HCT116 (cell line): ENCODE data around the gene HUNK. TPM values are rescaled to one million over a fixed set of nuclear protein-coding genes. Genes with fewer than 3 reads are reported as not detected.

ENCODE experiments used
- ATAC-seq: fragments of 200-7000 bp; cut with Tn5 transposase; 2 replicates; pipeline ENCODE4 v1.9.1; 2020; ENCODE audit warnings: mild to moderate bottlenecking, moderate library complexity
- BruUV-seq: library from RNA; stranded (reverse); fragments of 400-500 nt; replicated peaks from 2 replicates; lab custom pipeline; 2021; lab: Mats Ljungman, UMichigan
- CTCF ChIA-PET: fragments of 300-600 bp; sonication (Branson Sonifier 250); formaldehyde crosslinking; loops from one replicate; lab custom pipeline; 2021; ENCODE audit warnings: antibody characterized with exemption; lab: Charles Lee
- POLR2A ChIA-PET: fragments of 300-600, 350-600 bp; sonication (Branson Sonifier 250); formaldehyde crosslinking; loops from one replicate; lab custom pipeline; 2021; ENCODE audit warnings: antibody characterized with exemption; lab: Charles Lee
- RAD21 ChIA-PET, 2 experiments: fragments of 300-600 bp; sonication (Branson Sonifier 250); formaldehyde crosslinking; loops; one replicate each; lab custom pipeline; 2023; ENCODE audit warnings: low total read pairs in 2 of 2; ENCODE audit not compliant: uncharacterized antibody in 2 of 2, unreplicated experiment in 2 of 2, low non-redundant PET in 1 of 2; lab: Charles Lee
- DNase-seq: peaks from one replicate; pipeline ENCODE4 v3.0.0-alpha.2; 2010; ENCODE audit warnings: low read depth, low spot score
- H2AFZ ChIP-seq: fragments of 200-600 bp; shearing (Covaris generic), sonication (generic); 2 replicates; pipeline ENCODE4 v1.6.1; 2017; ENCODE audit warnings: low read depth, mixed run types, mixed read lengths, antibody characterized with exemption, low read length; ENCODE audit not compliant: poor library complexity, severe bottlenecking
- H3K27ac ChIP-seq: 2 replicates; pipeline ENCODE4 v1.5.1; 2012; ENCODE audit warnings: low read depth, low read length
- H3K27me3 ChIP-seq: fragments of 200-600 bp; sonication (generic); 2 replicates; pipeline ENCODE4 v1.6.1; 2016; ENCODE audit warnings: mixed run types, low read length, mixed read lengths; ENCODE audit not compliant: insufficient read depth
- H3K36me3 ChIP-seq, 2 experiments: fragments of 200-500 bp in 1 of 2; fragments of 200-600 bp in 1 of 2; sonication (Bioruptor generic) in 1 of 2; sonication (generic) in 1 of 2; 2 replicates each; pipeline versions ENCODE4 v1.5.1 to v1.6.1; 2014 to 2016; ENCODE audit warnings: low read length in 2 of 2, inconsistent platforms in 1 of 2, mixed read lengths in 1 of 2, mixed run types in 1 of 2; ENCODE audit not compliant: insufficient read depth in 2 of 2, control insufficient read depth in 1 of 2
- H3K4me1 ChIP-seq, 2 experiments: fragments of 200-600 bp in 1 of 2; sonication (generic) in 1 of 2; 2 replicates each; pipeline versions ENCODE4 v1.5.1 to v1.6.1; 2012 to 2017; ENCODE audit warnings: low read length in 2 of 2, inconsistent platforms in 1 of 2, mild to moderate bottlenecking in 1 of 2, mixed read lengths in 1 of 2, mixed run types in 1 of 2, moderate library complexity in 1 of 2; ENCODE audit not compliant: insufficient read depth in 2 of 2, control insufficient read depth in 1 of 2
- H3K4me2 ChIP-seq: fragments of 200-600 bp; sonication (generic); 2 replicates; pipeline ENCODE4 v1.6.1; 2017; ENCODE audit warnings: mixed run types, low read length, mixed read lengths
- H3K4me3 ChIP-seq, 2 experiments: fragments of 200-600 bp in 1 of 2; sonication (generic) in 1 of 2; replicated peaks in 1 of 2; 2 replicates each; pipeline ENCODE4 v1.5.1; 2011 to 2016; ENCODE audit warnings: low read length in 2 of 2, control low read depth in 1 of 2, low read depth in 1 of 2, mild to moderate bottlenecking in 1 of 2, mixed read lengths in 1 of 2, mixed run types in 1 of 2
- H3K79me2 ChIP-seq: fragments of 200-600 bp; sonication (generic); 2 replicates; pipeline ENCODE4 v1.6.1; 2017; ENCODE audit warnings: mild to moderate bottlenecking, mixed run types, low read length, moderate library complexity, mixed read lengths; ENCODE audit not compliant: insufficient read depth
- H3K9ac ChIP-seq: fragments of 200-600 bp; sonication (generic); 2 replicates; pipeline ENCODE4 v1.6.1; 2016; ENCODE audit warnings: low read length, mixed read lengths
- H3K9me2 ChIP-seq: fragments of 200-600 bp; sonication (generic), shearing (Covaris generic); 2 replicates; pipeline ENCODE4 v1.6.1; 2017; ENCODE audit warnings: mixed run types, mild to moderate bottlenecking, moderate library complexity; ENCODE audit not compliant: insufficient read depth
- H3K9me3 ChIP-seq, 2 experiments: fragments of 200-500 bp in 1 of 2; fragments of 200-600 bp in 1 of 2; sonication (Bioruptor generic) in 1 of 2; sonication (generic) in 1 of 2; 2 replicates each; pipeline ENCODE4 v1.6.1; 2014 to 2017; ENCODE audit warnings: low read length in 2 of 2, mixed read lengths in 2 of 2, inconsistent platforms in 1 of 2, low read depth in 1 of 2, mild to moderate bottlenecking in 1 of 2, mixed run types in 1 of 2, moderate library complexity in 1 of 2; ENCODE audit not compliant: control insufficient read depth in 1 of 2, insufficient read depth in 1 of 2
- H4K20me1 ChIP-seq: fragments of 200-600 bp; sonication (generic), shearing (Covaris generic); 2 replicates; pipeline ENCODE4 v1.6.1; 2017; ENCODE audit warnings: mixed run types, mild to moderate bottlenecking, moderate library complexity; ENCODE audit not compliant: insufficient read depth
- ATF3 ChIP-seq: IDR thresholded peaks from 2 replicates; pipeline ENCODE4 v1.6.1; 2012
- EZH2phosphoT487 ChIP-seq: fragments of 200-600 bp; IDR thresholded peaks from 2 replicates; pipeline ENCODE4 v1.6.1; 2018; ENCODE audit warnings: antibody characterized with exemption, borderline replicate concordance
- TCF7L2 ChIP-seq: IDR thresholded peaks from 2 replicates; pipeline ENCODE4 v1.7.0; 2011; ENCODE audit warnings: borderline replicate concordance, inconsistent platforms; ENCODE audit not compliant: insufficient read depth, insufficient read length; ENCODE audit errors: extremely low read depth
- ZNF274 ChIP-seq: fragments of 200-500 bp; sonication (Bioruptor generic); IDR thresholded peaks from 2 replicates; pipeline ENCODE4 v1.6.1; 2014; ENCODE audit warnings: mild to moderate bottlenecking, low read depth, low read length, inconsistent platforms
- intact Hi-C: fragments of 100-400 bp; cut with micrococcal nuclease; formaldehyde crosslinking; loops from 2 replicates; pipeline ENCODE4 v1.10.0; 2022
- total RNA-seq: library from RNA; stranded (reverse); gene quantifications from one replicate; pipeline ENCODE4 v1.2.1, GENCODE V29; 2021; ENCODE audit not compliant: unreplicated experiment

Gene HUNK
- total RNA-seq, 1 experiment from 2014 or later = not detected

GRCh38 chr21:31932470-31932764 lies 59.6 kb downstream of the HUNK start:
- no peaks in the 10 kb centered on the region for H3K79me2 ChIP-seq
- no peak overlapping the region for H2AFZ ChIP-seq
- TF ChIP-seq EZH2phosphoT487 = no peak
- H3K9me3 ChIP-seq = no peaks in the 10 kb centered on the region
- no peaks in the 10 kb centered on the region for H3K4me1 ChIP-seq
- ATAC-seq (no peak), DNase-seq (no peak)
- intact Hi-C loops = no loop called here
- H3K9ac ChIP-seq = no peak overlapping the region
- H4K20me1 ChIP-seq = no peaks in the 10 kb centered on the region
- no peaks in the 10 kb centered on the region for H3K9me2 ChIP-seq
- H3K4me2 ChIP-seq = no peak overlapping the region
- ChIA-PET RAD21 (no interaction called here), CTCF (no interaction called here), POLR2A (no interaction called here)
- no peak overlapping the region for H3K4me3 ChIP-seq
- no peak overlapping the region for H3K27ac ChIP-seq
- H3K27me3 ChIP-seq = peaks cover 31% of the 10 kb centered on the region
- no TSS peak for BruUV-seq
- no peaks in the 10 kb centered on the region for H3K36me3 ChIP-seq

- ChIA-PET RAD21 (no interaction called here), POLR2A (no interaction called here), CTCF (no interaction called here)
- H3K36me3 ChIP-seq = no peaks in the 10 kb centered on the region
- no peak for TF ChIP-seq TCF7L2
- TF ChIP-seq ATF3 = no peak
- TF ChIP-seq ZNF274 = no peak
- H3K4me2 ChIP-seq = no peak overlapping the region
- H3K4me3 ChIP-seq = no peak overlapping the region
- H3K27ac ChIP-seq = no peak overlapping the region
- DNase-seq = no peak
- H4K20me1 ChIP-seq = no peaks in the 10 kb centered on the region
- no peaks in the 10 kb centered on the region for H3K4me1 ChIP-seq
- H2AFZ ChIP-seq = no peak overlapping the region
- H3K27me3 ChIP-seq = peaks cover 43% of the 10 kb centered on the region
- H3K9me2 ChIP-seq = no peaks in the 10 kb centered on the region
- BruUV-seq = no TSS peak
- no peak overlapping the region for H3K9ac ChIP-seq
- ATAC-seq = no peak
- no peaks in the 10 kb centered on the region for H3K9me3 ChIP-seq
- no peaks in the 10 kb centered on the region for H3K79me2 ChIP-seq
- intact Hi-C loops = no loop called here
These were observed 64.5 kb downstream of the HUNK start for GRCh38 chr21:31937303-31937702.
